ENCODE measurements around the gene CELF5.

The CELF5 gene

DNA sequence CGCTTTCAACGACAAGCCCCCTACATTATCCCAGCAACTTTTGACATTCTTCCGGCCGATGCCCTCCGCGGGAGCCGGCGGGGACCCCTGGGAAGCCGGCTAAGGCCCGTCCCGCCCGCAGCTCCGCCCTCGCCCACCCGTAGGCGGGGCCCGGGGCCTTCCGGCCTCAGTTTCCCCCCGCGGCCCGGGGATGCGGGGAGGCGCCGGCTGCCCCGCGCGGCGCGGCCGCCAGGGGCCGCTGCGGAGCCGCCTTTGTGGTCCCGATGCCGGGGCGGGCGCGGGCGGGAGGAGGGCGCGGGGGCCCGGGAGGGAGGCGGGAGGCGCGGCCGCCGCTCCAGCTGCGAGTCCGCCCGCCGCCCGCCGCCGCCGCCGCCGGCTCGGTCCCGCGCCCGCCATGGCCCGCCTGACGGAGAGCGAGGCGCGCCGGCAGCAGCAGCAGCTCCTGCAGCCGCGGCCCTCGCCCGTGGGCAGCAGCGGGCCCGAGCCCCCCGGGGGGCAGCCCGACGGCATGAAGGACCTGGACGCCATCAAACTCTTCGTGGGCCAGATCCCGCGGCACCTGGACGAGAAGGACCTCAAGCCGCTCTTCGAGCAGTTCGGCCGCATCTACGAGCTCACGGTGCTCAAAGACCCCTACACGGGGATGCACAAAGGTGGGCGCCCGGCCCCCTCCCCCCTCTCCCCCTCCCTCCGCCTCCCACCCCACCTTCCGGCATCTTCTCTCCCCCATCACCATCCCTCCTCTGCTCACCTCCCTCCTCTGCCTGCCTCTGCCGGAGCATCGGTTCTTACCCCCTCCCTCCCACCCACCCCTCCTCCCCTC, at the start of gene CELF5:
Gene CELF5 (plus strand): TSS at position 316 of the 823 bp plus-strand sequence. CDS start 79 bp downstream, at position 395.
- DNase-seq (ENCODE audit: low read depth) = peak; percentile 27
- H3K4me3 ChIP-seq (ENCODE audit: low read depth, low read length) = no peak within 1 kb of the TSS
- TF ChIP-seq CTCF (IDR thresholded peaks at IDR 0.05; ENCODE audit: insufficient read depth, low read depth, low read length, missing control alignments) = peak; percentile 59

- peak; percentile 89 for DNase-seq (ENCODE audit: low read depth)
- H3K4me3 ChIP-seq (ENCODE audit: low read depth, low read length) = peak overlapping the region; percentile 48
- no peak for TF ChIP-seq CTCF (IDR thresholded peaks at IDR 0.05; ENCODE audit: insufficient read depth, low read depth, low read length, missing control alignments)
Measured at GRCh38 chr19:3175781-3176714, 48.4 kb upstream of the CELF5 start.

DNA sequence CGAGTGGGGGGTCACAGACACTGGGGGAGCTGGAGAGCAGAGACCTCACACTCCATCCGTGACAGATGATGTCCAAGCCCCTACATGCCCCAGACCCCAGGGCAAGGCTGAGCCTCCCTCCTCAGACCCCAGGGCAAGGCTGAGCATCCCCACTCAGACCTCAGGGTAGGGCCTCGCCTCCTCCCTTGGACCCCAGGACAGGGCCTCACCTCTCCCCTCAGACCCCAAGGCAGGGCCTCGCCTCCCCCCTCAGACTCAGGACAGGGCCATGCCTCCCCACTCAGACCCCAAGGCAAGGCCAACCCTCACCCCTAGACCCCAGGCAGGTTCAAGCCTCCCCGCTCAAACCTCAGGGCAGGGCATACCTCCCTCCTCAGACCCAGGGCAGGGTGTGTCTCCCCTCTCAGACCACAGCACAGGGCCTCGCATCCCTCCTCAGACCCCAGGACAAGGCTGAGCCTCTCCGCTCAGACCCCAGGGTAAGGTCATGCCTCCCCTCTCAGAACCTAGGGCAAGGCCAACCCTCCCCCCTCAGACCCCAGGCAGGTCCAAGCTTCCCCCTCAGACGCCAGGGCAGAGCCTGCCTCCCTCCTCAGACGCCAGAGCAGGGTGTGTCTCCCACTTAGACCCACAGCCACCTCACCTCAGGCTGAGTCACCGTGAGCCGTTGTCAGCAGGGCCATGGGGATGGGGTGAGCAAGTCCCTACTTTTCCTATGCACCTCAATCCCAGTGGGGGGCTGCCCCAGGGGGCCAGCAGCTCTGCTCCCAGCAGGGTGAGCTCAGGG, 47.6 kb upstream of the CELF5 start:
- DNase-seq (ENCODE audit: low read depth) = peak; percentile 64
- H3K4me3 ChIP-seq (ENCODE audit: low read depth, low read length) = peak overlapping the region; percentile 48
- TF ChIP-seq CTCF (IDR thresholded peaks at IDR 0.05; ENCODE audit: insufficient read depth, low read depth, low read length, missing control alignments) = no peak

GRCh38 chr19:3178377-3178972, 46.0 kb upstream of the CELF5 start, which contains the start of gene S1PR4:
Gene S1PR4 (plus strand): TSS chr19:3178769. CDS start chr19:3178793, 24 bp downstream.
- TF ChIP-seq CTCF (IDR thresholded peaks at IDR 0.05; ENCODE audit: insufficient read depth, low read depth, low read length, missing control alignments) = peak; percentile 27
- peak within 1 kb of the TSS; percentile 80 for H3K4me3 ChIP-seq (ENCODE audit: low read depth, low read length)
- DNase-seq (ENCODE audit: low read depth) = peak; percentile 90

GRCh38 chr19:3178973-3179738, 45.3 kb upstream of the CELF5 start:
- H3K4me3 ChIP-seq (ENCODE audit: low read depth, low read length) = peak overlapping the region; percentile 80
- DNase-seq (ENCODE audit: low read depth) = peak; percentile 62

More at GRCh38 chr19:3178973-3179738, 45.3 kb upstream of the CELF5 start:
- TF ChIP-seq CTCF (IDR thresholded peaks at IDR 0.05; ENCODE audit: insufficient read depth, low read depth, low read length, missing control alignments) = no peak

Measured in GM12865 (cell line).